Left colon (tissue), 2 donors: ENCODE results near the gene ASCL4. TPM values are rescaled to one million over a fixed set of nuclear protein-coding genes. Genes with fewer than 3 reads are reported as not detected.
"Not testable (repeated sequence)": the region's sequence is repeated elsewhere in the genome, so short reads cannot be mapped to it uniquely, and the experiment has no call there.

Experiments
- ATAC-seq: fragments of 200-7000 bp; cut with Tn5 transposase; one replicate; pipeline ENCODE4 v1.9.1; 2020; ENCODE audit warnings: mild to moderate bottlenecking, moderate library complexity
- DNase-seq, 2 donors: peaks; one replicate each; pipeline ENCODE4 v3.0.0-alpha.2; 2020
- intact Hi-C, 2 donors: fragments of 100-400 bp; cut with DNase I in 1 of 2; cut with micrococcal nuclease in 1 of 2; formaldehyde crosslinking; loops; one replicate each; pipeline versions ENCODE4 v1.11.2 to v1.14.0; 2022; cut with DNase I, micrococcal nuclease
- long read RNA-seq: library from polyadenylated mRNA; unstranded; transcript quantifications from one replicate; pipeline ENCODE4 v2.0.0, GENCODE V29; 2021
- total RNA-seq, 2 donors: library from RNA; stranded (reverse); fragmentation: NEBNext Ultra II Directional; extraction: Animal tissue kit (Norgen Biotek cat#: 25700); gene quantifications; one replicate each; pipeline ENCODE4 v1.2.1, GENCODE V29; 2021
- donor health status: DM: no; HTN: no; CAD: no.
- donor health status: DM: yes; HTN: yes; CAD: no.

ASCL4 gene, protein sequence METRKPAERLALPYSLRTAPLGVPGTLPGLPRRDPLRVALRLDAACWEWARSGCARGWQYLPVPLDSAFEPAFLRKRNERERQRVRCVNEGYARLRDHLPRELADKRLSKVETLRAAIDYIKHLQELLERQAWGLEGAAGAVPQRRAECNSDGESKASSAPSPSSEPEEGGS
- not detected for total RNA-seq
- long read RNA-seq = 0 reads

DNA sequence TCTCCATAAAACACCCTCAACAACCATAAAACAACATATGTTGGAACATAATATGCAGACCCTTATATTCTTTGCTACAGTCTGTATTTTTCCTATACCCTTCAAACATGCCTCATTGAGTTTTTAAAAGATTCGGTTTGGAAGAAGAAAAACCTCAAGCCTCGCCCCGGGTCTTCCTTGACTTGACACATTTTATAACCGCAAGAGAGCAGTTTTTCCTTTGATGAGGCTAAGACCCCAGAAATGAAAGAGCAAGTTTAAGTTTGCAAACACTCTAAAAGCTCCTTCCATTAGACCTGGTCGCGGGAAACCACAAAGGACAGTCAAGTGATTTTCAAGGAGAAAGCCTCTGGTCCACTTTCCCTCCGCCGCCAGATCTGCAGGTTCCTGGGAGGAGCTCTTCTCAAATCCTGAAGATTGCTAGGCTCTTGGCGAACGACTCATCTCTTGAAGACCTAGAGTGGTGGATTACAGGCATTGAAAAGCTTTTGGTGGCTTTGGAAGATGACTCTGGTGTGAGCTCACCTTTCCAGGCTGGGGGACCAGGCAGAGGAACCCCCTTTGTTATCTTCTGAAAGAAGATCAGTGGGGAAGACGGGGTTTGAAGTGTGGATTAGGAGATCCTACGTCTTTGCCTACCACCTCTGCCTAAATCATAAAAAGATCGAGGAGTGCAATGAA lies at the start of gene ASCL4:
Gene ASCL4 (plus strand): TSS at position 356 of the 681 bp plus-strand sequence. CDS start 515 bp downstream, outside the sequence.
- ATAC-seq = no peak
- no peak for DNase-seq
- intact Hi-C loops = no loop called here

DNA sequence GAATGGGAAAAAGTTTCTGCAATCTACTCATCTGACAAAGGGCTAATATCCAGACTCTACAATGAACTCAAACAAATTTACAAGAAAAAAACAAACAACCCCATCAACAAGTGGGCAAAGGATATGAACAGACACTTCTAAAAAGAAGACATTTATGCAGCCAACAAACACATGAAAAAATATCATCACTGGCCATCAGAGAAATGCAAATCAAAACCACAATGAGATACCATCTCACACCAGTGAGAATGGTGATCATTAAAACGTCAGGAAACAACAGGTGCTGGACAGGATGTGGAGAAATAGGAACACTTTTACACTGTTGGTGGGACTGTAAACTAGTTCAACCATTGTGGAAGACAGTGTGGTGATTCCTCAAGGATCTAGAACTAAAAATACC lies 47.2 kb upstream of the ASCL4 start:
- ATAC-seq, intact Hi-C loops, DNase-seq: not testable (repeated sequence)

DNA sequence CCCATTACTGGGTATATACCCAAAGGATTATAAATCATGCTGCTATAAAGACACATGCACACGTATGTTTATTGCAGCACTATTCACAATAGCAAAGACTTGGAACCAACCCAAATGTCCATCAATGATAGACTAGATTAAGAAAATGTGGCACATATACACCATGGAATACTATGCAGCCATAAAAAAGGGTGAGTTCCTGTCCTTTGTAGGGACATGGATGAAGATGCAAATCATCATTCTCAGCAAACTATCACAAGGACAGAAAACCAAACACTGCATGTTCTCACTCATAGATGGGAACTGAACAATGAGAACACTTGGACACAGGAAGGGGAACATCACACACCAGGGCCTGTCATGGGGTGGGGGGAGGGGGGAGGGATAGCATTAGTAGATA lies 46.8 kb upstream of the ASCL4 start:
- intact Hi-C loops, DNase-seq, ATAC-seq: not testable (repeated sequence)

DNA sequence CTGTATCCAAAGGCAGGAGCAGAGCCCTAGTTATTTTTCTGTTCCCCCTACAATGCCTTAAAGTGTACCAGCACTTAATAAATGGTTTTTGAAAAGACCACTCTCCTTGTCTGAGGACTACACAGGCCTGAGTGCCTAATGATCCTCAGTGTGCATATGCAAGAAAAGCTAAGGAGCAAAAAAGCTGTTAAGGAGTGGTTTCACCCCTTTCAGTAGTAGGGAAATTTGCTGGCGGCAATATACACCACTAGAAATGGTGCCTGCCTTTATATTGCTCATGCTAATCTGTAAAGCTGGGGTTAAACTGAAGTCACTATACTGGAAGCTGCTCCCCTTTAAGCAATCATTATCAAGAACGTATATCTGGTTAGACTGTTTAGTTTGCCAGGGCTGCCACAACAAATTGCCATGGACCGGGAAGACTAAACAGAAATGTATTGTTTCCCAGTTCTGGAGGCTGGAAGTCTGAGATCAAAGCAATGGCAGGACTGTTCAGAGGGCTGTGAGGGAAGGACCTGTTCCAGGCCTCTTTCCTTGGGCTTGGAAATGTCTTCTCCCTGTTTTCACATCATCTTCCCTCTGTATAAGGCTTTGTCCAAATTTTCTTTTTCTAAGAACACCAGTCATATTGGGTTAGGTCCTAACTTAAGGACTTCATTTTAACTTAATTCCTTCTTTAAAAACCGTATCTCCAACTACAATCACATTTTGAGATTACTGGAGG lies 43.7 kb upstream of the ASCL4 start:
- no peak for ATAC-seq
- intact Hi-C loops = no loop called here
- DNase-seq = no peak

DNA sequence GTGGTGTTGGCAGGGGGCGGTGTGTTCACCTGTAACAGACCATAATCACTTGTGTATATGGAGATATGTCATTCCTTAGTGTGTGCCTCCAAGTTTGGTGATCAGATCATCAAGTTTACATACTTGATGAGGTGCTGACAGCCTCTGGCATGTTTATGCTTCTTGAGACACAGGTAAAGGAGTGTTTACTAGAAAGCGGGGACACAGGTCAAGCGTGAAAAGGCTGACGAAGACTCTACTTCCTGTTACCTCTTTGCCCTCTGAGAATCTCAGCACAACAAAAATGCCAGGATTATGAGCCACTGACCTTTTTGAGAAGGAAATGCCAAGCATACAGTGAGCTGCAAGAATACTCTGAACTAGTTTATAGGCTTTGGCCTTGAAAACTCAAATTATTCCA lies 43.1 kb upstream of the ASCL4 start:
- intact Hi-C loops = no loop called here
- ATAC-seq = peak; percentile 9
- DNase-seq = no peak

DNA sequence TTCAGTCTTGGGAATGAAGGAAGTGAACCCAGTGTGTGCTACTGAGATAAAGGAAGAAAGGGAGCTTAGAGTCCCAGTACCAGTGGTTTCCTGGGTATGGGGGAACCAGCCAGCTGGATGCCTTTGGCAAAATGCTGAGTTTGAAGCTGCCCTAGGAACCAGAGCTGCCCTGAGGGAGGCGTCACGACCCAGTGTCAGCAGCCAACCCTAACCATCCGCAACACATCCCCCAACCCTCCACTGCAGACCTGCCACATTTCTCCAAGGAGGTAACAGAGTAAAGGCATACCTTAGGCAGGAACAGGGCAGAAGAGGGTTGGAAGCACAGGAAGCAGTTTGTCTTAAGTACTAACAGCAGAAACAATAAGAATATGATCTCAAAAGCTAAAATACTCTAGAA lies 42.1 kb upstream of the ASCL4 start:
- intact Hi-C loops = no loop called here
- ATAC-seq (no peak), DNase-seq (no peak)

DNA sequence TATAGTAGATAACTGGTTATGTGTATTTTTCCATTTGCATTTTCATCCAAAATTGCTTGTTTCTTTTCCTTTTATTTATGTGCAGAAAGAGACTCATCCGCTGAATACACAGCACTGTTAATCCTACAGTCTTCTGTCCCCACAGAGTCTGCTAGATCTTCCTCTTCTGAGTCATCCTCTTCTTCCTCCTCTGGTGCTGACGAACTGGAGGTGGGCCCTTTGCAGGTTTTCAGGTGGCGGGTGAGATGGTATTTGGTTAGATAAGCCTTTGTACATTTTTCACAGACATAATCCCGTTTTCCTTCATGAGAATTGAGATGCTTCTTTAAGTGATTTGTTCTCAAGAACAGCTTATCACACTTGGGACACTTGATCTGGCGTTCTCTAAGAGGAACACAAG lies 40.4 kb upstream of the ASCL4 start:
- DNase-seq (no peak), ATAC-seq (no peak)
- intact Hi-C loops = no loop called here

DNA sequence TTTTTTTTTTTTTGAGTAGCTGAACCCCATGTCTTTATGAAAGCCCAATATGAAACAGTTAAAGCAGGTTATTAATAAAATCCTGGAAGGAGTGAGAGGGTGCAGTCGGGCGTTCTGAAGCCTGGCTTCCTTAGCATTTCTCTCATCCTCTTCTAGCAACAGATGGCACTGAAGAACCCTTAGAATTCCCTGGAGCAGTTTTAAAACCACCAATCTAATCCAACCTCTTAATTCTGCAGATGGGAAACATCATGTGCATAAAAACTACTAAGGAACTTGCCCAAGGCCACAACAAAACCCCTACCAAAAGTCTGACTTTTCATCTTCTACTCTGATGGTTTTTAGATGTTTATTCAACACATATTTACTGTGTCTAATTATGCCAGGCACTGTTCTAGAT lies 38.7 kb upstream of the ASCL4 start:
- intact Hi-C loops = no loop called here
- ATAC-seq = no peak
- DNase-seq = no peak

DNA sequence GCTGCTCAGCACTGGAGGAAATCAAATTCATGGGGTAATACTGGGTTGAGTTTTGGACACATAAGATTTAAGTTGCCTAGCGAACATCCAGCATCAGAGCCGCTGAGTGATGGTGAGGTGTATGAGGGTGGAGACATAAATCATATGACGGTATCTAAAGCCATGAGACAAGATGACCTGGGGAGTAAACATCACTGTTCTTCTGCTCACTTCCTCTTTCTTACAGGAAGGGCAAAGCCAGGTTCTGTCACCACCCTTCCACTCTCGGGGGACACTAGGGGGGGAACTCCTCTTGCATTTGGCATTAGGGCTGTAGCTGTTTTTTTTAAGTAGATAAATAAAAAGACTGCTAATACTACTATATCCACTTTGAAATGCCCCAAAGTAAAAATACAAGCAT lies 37.6 kb upstream of the ASCL4 start:
- DNase-seq (no peak), ATAC-seq (peak; percentile 34)
- intact Hi-C loops = no loop called here

DNA sequence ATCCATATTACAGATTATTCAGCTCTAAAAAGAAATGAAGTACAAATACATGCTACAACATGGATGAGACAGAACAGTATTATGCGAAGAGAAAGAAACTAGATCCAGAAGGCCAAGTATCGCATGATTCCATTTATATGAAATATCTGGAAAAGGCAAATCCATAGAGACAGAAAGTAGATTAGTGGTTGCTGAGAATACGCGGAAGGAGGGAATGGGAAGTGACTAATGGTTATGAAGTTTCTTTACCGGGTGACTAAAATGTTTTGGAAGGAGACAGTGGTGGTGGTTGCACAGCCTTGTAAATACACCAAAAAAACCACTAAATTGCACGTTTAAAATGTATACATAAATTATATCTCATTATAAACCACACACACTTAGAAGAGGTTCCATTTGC lies 26.0 kb upstream of the ASCL4 start:
- DNase-seq = no peak
- ATAC-seq = no peak
- intact Hi-C loops = no loop called here

DNA sequence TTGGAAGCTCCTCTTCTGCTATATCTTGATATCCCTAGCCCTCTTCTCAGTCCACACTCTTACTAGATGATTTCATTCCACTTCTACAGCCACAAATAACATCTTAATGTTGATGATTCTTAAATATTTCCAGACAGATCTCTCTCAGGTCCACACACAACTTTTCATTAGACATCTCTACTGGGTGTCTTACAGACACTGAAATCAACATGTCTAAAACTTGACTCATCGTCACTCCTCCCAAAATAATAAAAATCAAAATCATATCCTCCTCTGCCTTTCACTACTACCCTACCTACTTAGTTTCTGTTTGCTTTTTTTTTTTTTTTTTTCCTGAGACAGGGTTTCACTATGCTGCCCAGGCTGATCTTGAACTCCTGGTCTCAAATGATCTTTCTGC lies 25.4 kb upstream of the ASCL4 start:
- intact Hi-C loops = no loop called here
- DNase-seq (no peak), ATAC-seq (no peak)

DNA sequence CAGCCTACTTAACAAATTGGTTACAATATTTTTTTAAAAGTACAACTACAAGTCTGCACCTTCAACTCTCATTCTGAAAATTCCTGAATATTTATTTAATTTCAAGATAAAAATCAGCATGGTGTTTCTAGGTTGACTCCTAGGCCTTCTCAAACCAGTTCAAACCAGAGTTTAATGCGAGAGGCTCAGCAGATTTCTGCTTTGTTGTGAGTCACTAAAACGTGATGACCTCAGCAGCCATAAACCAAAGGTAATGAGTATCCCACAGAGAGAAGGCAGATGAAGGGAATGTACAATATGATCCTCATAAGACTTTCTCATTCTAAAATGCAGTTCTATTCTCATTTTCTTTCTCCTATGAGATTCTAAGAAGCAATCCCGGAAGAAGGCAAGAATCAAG lies 15.1 kb upstream of the ASCL4 start:
- peak in 1 of 2 donors; percentile 55 for DNase-seq
- peak; percentile 78 for ATAC-seq
- intact Hi-C loops = no loop called here

DNA sequence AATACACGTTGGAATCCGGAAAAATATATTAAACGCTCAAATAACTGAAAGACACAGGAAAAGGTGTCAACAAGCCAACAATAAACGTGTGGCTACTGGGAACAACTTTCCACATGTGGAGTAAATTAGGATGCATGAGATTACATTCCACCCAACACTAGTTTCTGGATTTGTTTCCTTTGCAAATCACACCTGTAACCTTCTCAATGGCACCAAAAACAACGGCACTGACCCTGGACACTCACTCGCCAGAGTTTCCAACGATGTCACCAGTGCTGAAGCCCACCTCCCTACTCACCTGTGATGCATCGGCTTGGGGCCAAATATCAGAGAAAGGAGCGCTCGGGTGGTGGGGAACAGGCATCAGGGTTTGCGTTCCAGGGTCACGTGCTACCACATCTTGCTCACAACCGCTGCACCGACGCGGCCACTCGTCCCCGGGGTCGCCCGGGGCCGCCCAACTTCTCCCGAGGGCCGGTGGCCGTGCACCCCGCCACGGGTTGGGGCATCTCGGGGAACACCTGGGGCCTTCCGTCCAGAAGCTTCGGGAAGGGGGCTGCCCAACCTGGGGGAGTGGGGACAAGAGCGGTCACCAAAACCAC lies 14.2 kb upstream of the ASCL4 start:
- intact Hi-C loops = no loop called here
- ATAC-seq (peak; percentile 23), DNase-seq (peak; percentile 41 to 51)

DNA sequence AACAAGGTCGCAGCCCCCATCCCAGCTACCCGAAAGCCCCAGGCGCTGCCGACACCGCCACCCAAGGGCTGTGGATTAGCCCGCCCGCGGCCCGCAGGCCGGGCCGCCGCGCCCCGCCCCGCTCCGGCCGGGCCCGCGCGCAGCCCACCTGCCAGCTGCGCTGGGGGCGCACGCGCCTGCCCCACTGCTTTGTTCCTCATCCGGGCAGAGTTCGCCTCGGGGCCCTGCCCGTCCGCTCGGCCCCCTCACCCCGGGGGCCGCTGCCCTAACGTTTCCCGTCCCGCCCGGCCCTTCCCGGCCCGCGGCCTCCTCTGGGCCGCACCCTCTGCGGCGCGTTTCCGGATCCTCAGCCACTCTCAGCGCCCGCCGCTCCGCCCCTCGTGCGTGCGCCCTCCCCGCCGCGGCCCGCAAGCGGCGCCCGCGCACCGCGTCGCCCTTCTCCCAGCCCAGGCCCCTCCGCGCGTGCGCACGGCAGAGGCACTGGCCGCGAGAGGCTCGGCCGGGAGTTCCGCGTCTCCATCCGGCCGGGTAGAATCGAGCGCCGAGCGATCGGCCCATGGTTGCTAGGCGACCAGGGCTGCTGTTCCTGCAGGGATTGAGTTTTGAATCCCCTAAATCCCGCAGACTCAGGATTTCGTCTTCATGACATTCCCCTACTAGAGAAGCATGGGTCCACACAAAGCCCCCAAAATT lies 13.5 kb upstream of the ASCL4 start, which contains the start of gene PRDM4:
Gene PRDM4 (minus strand): TSS at position 329 of the 693 bp plus-strand sequence. CDS start 622 bp downstream, outside the sequence.
- ATAC-seq (peak; percentile 92), DNase-seq (peak; percentile 92)
- intact Hi-C loops = no loop called here

DNA sequence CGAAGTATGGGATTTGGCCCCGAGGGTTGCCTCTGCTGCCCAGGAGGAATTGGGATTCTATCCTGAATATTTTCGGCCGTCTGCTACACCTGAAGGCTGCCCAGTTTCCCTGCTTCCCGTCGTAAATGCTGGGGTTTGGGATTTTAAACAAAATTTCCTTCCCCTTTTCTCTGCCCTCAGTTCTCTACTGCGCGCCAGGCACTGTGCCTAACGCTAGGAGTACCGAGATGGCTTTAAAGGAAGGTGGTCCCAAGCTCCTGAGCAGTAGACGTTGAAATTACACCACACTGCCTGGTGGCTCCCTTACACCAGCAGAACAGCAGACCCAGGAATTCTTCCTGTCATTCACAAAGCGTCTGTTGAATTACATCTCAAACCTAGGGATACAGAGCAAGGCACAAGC lies 13.0 kb upstream of the ASCL4 start:
- ATAC-seq (no peak), DNase-seq (peak in 1 of 2 donors; percentile 30)
- intact Hi-C loops = no loop called here

DNA sequence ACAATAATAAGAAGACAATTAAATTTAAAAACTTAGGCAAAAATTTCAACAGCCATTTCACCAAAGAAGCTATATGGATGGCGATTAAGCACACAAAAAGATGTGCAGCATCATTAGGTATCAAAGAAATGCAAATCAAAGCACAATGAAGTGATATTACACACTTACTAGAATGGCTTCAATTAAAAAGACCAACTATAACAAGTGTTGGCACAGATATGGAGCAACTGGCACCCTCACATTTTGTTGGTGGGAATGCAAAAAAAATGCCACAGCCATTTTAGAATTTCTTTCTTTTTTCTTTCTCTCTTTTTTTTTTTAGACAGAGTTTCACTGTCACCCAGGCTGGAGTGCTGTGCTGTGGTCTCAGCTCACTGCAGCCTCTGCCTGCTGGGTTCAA lies 11.6 kb upstream of the ASCL4 start:
- no peak for ATAC-seq
- intact Hi-C loops = no loop called here
- DNase-seq = no peak

DNA sequence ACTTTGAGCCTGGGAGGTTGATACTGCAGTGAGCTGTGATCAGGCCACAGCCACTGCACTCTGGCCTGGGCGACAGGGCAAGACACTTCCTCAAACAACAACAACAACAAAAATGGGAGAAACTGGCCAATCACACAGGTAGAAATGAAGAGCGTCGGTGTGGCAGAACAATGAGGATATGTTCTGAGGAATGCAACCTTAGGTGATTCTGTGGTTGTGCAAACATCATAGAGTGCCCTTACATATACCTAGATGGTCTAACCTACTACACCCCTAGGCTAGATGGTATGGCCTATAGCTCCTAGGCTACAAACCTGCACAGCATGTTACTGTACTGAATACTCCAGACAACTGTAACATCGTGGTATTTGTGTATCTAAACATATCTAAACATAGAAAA lies 9.9 kb upstream of the ASCL4 start:
- intact Hi-C loops = no loop called here
- ATAC-seq (no peak), DNase-seq (no peak)

DNA sequence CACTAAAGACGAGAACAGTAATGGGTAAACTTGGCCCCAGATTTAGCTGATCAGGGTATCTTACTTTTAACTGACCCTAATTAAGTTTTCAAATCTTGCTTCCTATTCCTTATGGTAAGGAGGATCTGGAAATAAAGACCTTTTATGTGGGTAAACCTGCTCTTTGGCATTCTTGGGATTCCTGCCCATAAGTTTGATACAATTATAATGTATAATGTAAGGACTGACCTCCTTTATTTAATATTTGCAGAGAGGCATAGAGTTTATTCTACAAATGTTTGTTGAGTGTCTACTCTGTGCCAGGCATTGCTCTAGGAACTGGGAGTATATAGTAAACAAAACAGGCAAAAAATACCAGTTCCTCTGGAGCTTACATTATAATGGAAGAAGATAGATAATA lies 9.2 kb upstream of the ASCL4 start:
- DNase-seq = no peak
- no peak for ATAC-seq
- intact Hi-C loops = no loop called here

DNA sequence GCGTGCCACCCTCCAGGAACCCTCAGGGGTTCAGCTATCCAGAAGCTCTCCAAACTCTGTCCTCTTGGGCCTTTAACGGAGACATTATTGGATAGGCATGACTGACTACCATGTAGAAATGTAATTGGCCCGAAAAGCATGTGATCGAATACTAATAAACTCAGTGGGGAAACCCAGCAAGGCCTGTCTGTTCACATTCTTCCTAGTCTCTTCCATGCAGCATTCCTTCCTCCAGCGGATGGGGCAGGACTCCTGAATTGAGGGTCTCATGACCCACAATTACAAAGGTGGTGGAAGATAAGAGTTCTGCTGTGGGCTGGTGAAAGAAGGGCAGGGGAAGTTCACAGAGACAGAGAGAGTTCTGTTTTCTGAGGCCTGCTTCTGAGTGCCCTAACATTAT lies 7.0 kb upstream of the ASCL4 start:
- DNase-seq (no peak), ATAC-seq (no peak)
- intact Hi-C loops = no loop called here
